Endothelial cell of umbilical vein (primary cell): ENCODE measurements around the gene EIF3I. TPM values are rescaled to one million over a fixed set of nuclear protein-coding genes. Genes with fewer than 3 reads are reported as not detected.
"Not testable (repeated sequence)": the region's sequence is repeated elsewhere in the genome, so short reads cannot be mapped to it uniquely, and the experiment has no call there.

Source experiments
- BruUV-seq: library from RNA; stranded (reverse); fragments of 400-500 nt; replicated peaks from 2 replicates; lab custom pipeline; 2021; lab: Mats Ljungman, UMichigan
- CTCF ChIA-PET: fragments of 300-600, 350-600 bp; sonication (Branson Sonifier 250); formaldehyde crosslinking; loops from one replicate; lab custom pipeline; 2021; ENCODE audit warnings: antibody characterized with exemption, inconsistent platforms; lab: Charles Lee
- POLR2A ChIA-PET: fragments of 300-600, 350-600 bp; sonication (Branson Sonifier 250); formaldehyde crosslinking; loops from one replicate; lab custom pipeline; 2021; ENCODE audit warnings: antibody characterized with exemption, inconsistent platforms; lab: Charles Lee
- DNase-seq: peaks from one replicate; pipeline ENCODE4 v3.0.0-alpha.2; 2011; ENCODE audit warnings: low read depth, low spot score
- FAIRE-seq: peaks from 2 replicates; lab custom pipeline; 2011; peaks lifted over from hg19 to GRCh38; lab: Jason Lieb, UNC
- H2AFZ ChIP-seq: 2 replicates; pipeline ENCODE4 v1.6.0; 2012; ENCODE audit warnings: low read depth, low read length, control low read depth, inconsistent platforms
- H3K27ac ChIP-seq: 2 replicates; pipeline ENCODE4 v1.5.1; 2011; ENCODE audit warnings: low read depth, mild to moderate bottlenecking, control low read depth, low read length, moderate library complexity; ENCODE audit not compliant: insufficient read depth
- H3K27me3 ChIP-seq, 2 experiments: 2 replicates each; pipeline versions ENCODE4 v1.6.0 to v1.6.1; 2011; ENCODE audit warnings: low read length in 2 of 2, mixed read lengths in 1 of 2; ENCODE audit not compliant: control insufficient read depth in 2 of 2, insufficient read depth in 2 of 2
- H3K36me3 ChIP-seq, 2 experiments: 2 replicates in 1 of 2; 3 replicates in 1 of 2; pipeline ENCODE4 v1.5.1; 2011; ENCODE audit warnings: low read length in 2 of 2, mild to moderate bottlenecking in 1 of 2, moderate library complexity in 1 of 2; ENCODE audit not compliant: control insufficient read depth in 2 of 2, insufficient read depth in 2 of 2; ENCODE audit errors: extremely low read depth in 1 of 2
- H3K4me1 ChIP-seq: 3 replicates; pipeline ENCODE4 v1.5.1; 2011; ENCODE audit warnings: mild to moderate bottlenecking, low read length; ENCODE audit not compliant: control insufficient read depth, insufficient read depth; ENCODE audit errors: extremely low read depth
- H3K4me2 ChIP-seq: 2 replicates; pipeline ENCODE4 v1.6.1; 2011; ENCODE audit warnings: low read length, control low read depth, mixed read lengths; ENCODE audit not compliant: insufficient read depth
- H3K4me3 ChIP-seq, 3 experiments: fragments of 200-600 bp in 1 of 3; sonication (generic), shearing (Covaris generic) in 1 of 3; replicated peaks in 1 of 3; 2 replicates each; pipeline ENCODE4 v1.5.1; 2011 to 2016; ENCODE audit warnings: control low read depth in 3 of 3, low read length in 3 of 3, mild to moderate bottlenecking in 2 of 3, inconsistent platforms in 1 of 3, low read depth in 1 of 3, moderate library complexity in 1 of 3; ENCODE audit not compliant: insufficient read depth in 1 of 3
- H3K79me2 ChIP-seq: 2 replicates; pipeline ENCODE4 v1.6.0; 2012; ENCODE audit warnings: low read length, inconsistent platforms; ENCODE audit not compliant: control insufficient read depth, insufficient read depth
- H3K9ac ChIP-seq: replicated peaks from 2 replicates; pipeline ENCODE3; 2011; ENCODE audit warnings: low read length, control low read depth; ENCODE audit not compliant: insufficient read depth; ENCODE audit errors: extremely low read depth
- H3K9me1 ChIP-seq: replicated peaks from 3 replicates; pipeline ENCODE4 v1.6.0; 2011; ENCODE audit warnings: mild to moderate bottlenecking, low read length; ENCODE audit not compliant: control insufficient read depth, insufficient read depth; ENCODE audit errors: extremely low read depth
- H3K9me3 ChIP-seq: replicated peaks from 2 replicates; pipeline ENCODE4 v1.5.1; 2012; ENCODE audit warnings: low read length, inconsistent platforms; ENCODE audit not compliant: control insufficient read depth, insufficient read depth
- H4K20me1 ChIP-seq: replicated peaks from 2 replicates; pipeline ENCODE3; 2011; ENCODE audit warnings: mild to moderate bottlenecking, low read length; ENCODE audit not compliant: control insufficient read depth, insufficient read depth; ENCODE audit errors: extremely low read depth
- CTCF ChIP-seq, 2 donors: IDR thresholded peaks; 1 replicate in 1 of 2; 2 replicates in 1 of 2; pipeline ENCODE4 v1.5.1; 2011; ENCODE audit warnings: low read length in 2 of 2, mild to moderate bottlenecking in 2 of 2, moderate library complexity in 2 of 2, control low read depth in 1 of 2, inconsistent platforms in 1 of 2, low read depth in 1 of 2; ENCODE audit not compliant: insufficient read depth in 1 of 2; ENCODE audit errors: extremely low read depth in 1 of 2
- EZH2 ChIP-seq: IDR thresholded peaks from 2 replicates; pipeline ENCODE4 v1.6.1; 2012; ENCODE audit warnings: borderline replicate concordance, low read depth, mild to moderate bottlenecking, moderate library complexity, low read length, inconsistent platforms; ENCODE audit not compliant: severe bottlenecking
- FOS ChIP-seq: IDR thresholded peaks from 2 replicates; pipeline ENCODE4 v1.6.1; 2011; ENCODE audit warnings: mild to moderate bottlenecking, low read length, moderate library complexity, borderline replicate concordance; ENCODE audit not compliant: insufficient read depth
- GATA2 ChIP-seq: IDR thresholded peaks from 2 replicates; pipeline ENCODE4 v1.7.0; 2011; ENCODE audit warnings: low read depth, mild to moderate bottlenecking, moderate library complexity, mixed read lengths, low read length; ENCODE audit not compliant: insufficient read length, insufficient read depth
- JUN ChIP-seq: IDR thresholded peaks from 2 replicates; pipeline ENCODE4 v1.6.1; 2011; ENCODE audit warnings: borderline replicate concordance, low read depth; ENCODE audit not compliant: insufficient read length, insufficient read depth
- MAX ChIP-seq: IDR thresholded peaks from 2 replicates; pipeline ENCODE4 v1.6.1; 2011; ENCODE audit not compliant: insufficient read depth, insufficient read length
- MYC ChIP-seq: IDR thresholded peaks from one replicate; pipeline ENCODE4 v1.6.1; 2011; ENCODE audit warnings: mild to moderate bottlenecking, low read depth, low read length
- POLR2A ChIP-seq: IDR thresholded peaks from 2 replicates; pipeline ENCODE4 v1.6.1; 2012; ENCODE audit warnings: low read depth, mild to moderate bottlenecking, control low read depth, low read length
- POLR2AphosphoS5 ChIP-seq: IDR thresholded peaks from 2 replicates; pipeline ENCODE4 v1.6.1; 2012; ENCODE audit warnings: low read depth, mild to moderate bottlenecking, control low read depth, low read length, moderate library complexity; ENCODE audit not compliant: insufficient read depth
- dilution Hi-C: fragments of 300-500 bp; cut with MboI; formaldehyde crosslinking; loops from one replicate; pipeline ENCODE4 v1.15.0; 2019; ENCODE audit warnings: low sequenced_read_pairs; ENCODE audit not compliant: extremely low pct_ligation_motif_present
- intact Hi-C: fragments of 100-400 bp; cut with micrococcal nuclease; formaldehyde crosslinking; loops from one replicate; pipeline ENCODE4 v1.10.0; 2022
- polyA plus RNA-seq, 4 experiments: library from polyadenylated mRNA; depleted of rRNA in 3 of 4; stranded (reverse) in 3 of 4; unstranded in 1 of 4; fragments of >200 nt; gene quantifications; 2 replicates each; pipeline versions ENCODE4 v1.2.1 to v1.2.3, GENCODE V29; 2011 to 2012; ENCODE audit warnings: missing spikeins in 1 of 4
- total RNA-seq: library from RNA; stranded (reverse); gene quantifications from 2 replicates; pipeline ENCODE4 v1.2.3, GENCODE V29; 2021

Gene EIF3I
- total and polyA plus RNA-seq, 2 donors (not counting 3 experiments of a cell fraction or from before 2014, with no cell fraction given): 186 to 331 TPM

GRCh38 chr1:32257227-32257508 lies 35.0 kb downstream of the EIF3I start:
- no peak for TF ChIP-seq MYC
- H3K9me3 ChIP-seq: no peaks in the 10 kb centered on the region
- H3K4me3 ChIP-seq: no peak overlapping the region
- FAIRE-seq (peak; percentile 38), DNase-seq (no peak)
- H3K9me1 ChIP-seq: no peaks in the 10 kb centered on the region
- intact Hi-C loops (no loop called here), dilution Hi-C loops (no loop called here)
- H3K36me3 ChIP-seq: no peaks in the 10 kb centered on the region
- POLR2A ChIA-PET: interaction anchor here (0.7 kb wide), 1 partner anchor 57 kb away, joined by 4 read pairs; no protein-coding TSS in a partner anchor
- CTCF ChIA-PET: no interaction called here
- H3K27ac ChIP-seq: no peak overlapping the region
- no peak overlapping the region for H3K9ac ChIP-seq
- BruUV-seq: no TSS peak
- H3K79me2 ChIP-seq: no peaks in the 10 kb centered on the region
- H3K27me3 ChIP-seq: no peaks in the 10 kb centered on the region
- no peaks in the 10 kb centered on the region for H4K20me1 ChIP-seq
- H2AFZ ChIP-seq: no peak overlapping the region
- no peak overlapping the region for H3K4me2 ChIP-seq
- peaks cover under 1% of the 10 kb centered on the region for H3K4me1 ChIP-seq

- H3K4me1 ChIP-seq, H3K27me3 ChIP-seq, POLR2A ChIA-PET, H3K36me3 ChIP-seq, FAIRE-seq, intact Hi-C loops, H4K20me1 ChIP-seq, BruUV-seq, H3K79me2 ChIP-seq, DNase-seq, H3K9me3 ChIP-seq, H3K9ac ChIP-seq, H3K27ac ChIP-seq, H2AFZ ChIP-seq, H3K4me2 ChIP-seq, H3K9me1 ChIP-seq, H3K4me3 ChIP-seq, dilution Hi-C loops: not testable (repeated sequence)
- CTCF ChIA-PET: interaction anchor here (1.4 kb wide), 1 partner anchor 15 kb away, joined by 13 read pairs; no protein-coding TSS in a partner anchor
Measured at GRCh38 chr1:32263236-32263593, 41.0 kb downstream of the EIF3I start.

- no peaks in the 10 kb centered on the region for H3K9me3 ChIP-seq
- ChIA-PET POLR2A (no interaction called here), CTCF (no interaction called here)
- no peaks in the 10 kb centered on the region for H3K9me1 ChIP-seq
- DNase-seq (no peak), FAIRE-seq (no peak)
- H2AFZ ChIP-seq: no peak overlapping the region
- no peak overlapping the region for H3K9ac ChIP-seq
- H3K4me2 ChIP-seq: no peak overlapping the region
- H3K27ac ChIP-seq: no peak overlapping the region
- H3K79me2 ChIP-seq: no peaks in the 10 kb centered on the region
- no peaks in the 10 kb centered on the region for H4K20me1 ChIP-seq
- peaks cover 5% of the 10 kb centered on the region for H3K4me1 ChIP-seq
- dilution Hi-C loops: no loop called here
- no peak overlapping the region for H3K4me3 ChIP-seq
- no TSS peak for BruUV-seq
- no peak for TF ChIP-seq MYC
- TF ChIP-seq EZH2: no peak
- TF ChIP-seq GATA2: no peak
- TF ChIP-seq JUN: no peak
- TF ChIP-seq POLR2AphosphoS5: no peak
- TF ChIP-seq POLR2A: no peak
- no peak for TF ChIP-seq FOS
- no peak for TF ChIP-seq CTCF (IDR thresholded peaks at IDR 0.05; ENCODE audit: extremely low read depth in 1 of 2, insufficient read depth in 1 of 2, low read depth in 1 of 2, low read length in 2 of 2)
- TF ChIP-seq MAX: no peak
- no peaks in the 10 kb centered on the region for H3K36me3 ChIP-seq
- H3K27me3 ChIP-seq: no peaks in the 10 kb centered on the region
- intact Hi-C loops: no loop called here
Measured at GRCh38 chr1:32263744-32264143, 41.5 kb downstream of the EIF3I start.
